Measurements from ENCODE around the gene EFCAB10.

Gene EFCAB10

DNA sequence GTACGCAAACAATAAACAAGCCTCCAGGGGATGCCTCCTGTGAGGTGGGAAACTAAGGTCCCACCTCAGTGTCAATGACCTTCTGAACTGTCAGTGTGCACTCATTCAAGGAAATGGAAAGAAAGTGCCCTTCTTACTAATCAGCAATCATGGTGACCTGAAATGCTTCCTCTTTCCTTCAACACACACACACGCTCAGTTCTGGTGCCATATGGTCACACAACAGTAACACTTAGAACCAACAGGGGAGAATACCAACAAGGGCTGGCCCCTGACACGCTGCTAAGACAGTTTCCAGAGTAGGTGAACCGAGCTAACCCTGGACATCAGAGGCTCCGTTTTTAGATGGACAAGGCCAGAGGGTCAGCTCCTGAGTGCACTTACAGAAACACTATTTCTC, 42.1 kb upstream of the EFCAB10 start:
- TF ChIP-seq EZH2phosphoT487 (conservative IDR thresholded peaks at IDR 0.05; ENCODE audit: low read length), result no peak
- TF ChIP-seq, protein P1, sequence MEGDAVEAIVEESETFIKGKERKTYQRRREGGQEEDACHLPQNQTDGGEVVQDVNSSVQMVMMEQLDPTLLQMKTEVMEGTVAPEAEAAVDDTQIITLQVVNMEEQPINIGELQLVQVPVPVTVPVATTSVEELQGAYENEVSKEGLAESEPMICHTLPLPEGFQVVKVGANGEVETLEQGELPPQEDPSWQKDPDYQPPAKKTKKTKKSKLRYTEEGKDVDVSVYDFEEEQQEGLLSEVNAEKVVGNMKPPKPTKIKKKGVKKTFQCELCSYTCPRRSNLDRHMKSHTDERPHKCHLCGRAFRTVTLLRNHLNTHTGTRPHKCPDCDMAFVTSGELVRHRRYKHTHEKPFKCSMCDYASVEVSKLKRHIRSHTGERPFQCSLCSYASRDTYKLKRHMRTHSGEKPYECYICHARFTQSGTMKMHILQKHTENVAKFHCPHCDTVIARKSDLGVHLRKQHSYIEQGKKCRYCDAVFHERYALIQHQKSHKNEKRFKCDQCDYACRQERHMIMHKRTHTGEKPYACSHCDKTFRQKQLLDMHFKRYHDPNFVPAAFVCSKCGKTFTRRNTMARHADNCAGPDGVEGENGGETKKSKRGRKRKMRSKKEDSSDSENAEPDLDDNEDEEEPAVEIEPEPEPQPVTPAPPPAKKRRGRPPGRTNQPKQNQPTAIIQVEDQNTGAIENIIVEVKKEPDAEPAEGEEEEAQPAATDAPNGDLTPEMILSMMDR (IDR thresholded peaks at IDR 0.05; ENCODE audit: insufficient read depth, low read length, poor library complexity, severe bottlenecking), result no peak
- no peaks in the 10 kb centered on the region for H3F3A ChIP-seq (ENCODE audit: insufficient read depth)
- H2AFZ ChIP-seq (ENCODE audit: low read depth, low read length, severe bottlenecking), result no peak overlapping the region
- no peak overlapping the region for H3K9ac ChIP-seq (ENCODE audit: low read length)
- H3K4me2 ChIP-seq (ENCODE audit: low read depth, low read length, poor library complexity, severe bottlenecking), result no peak overlapping the region
- no peaks in the 10 kb centered on the region for H3K27me3 ChIP-seq (ENCODE audit: low read length)
- no peak overlapping the region for H3K4me3 ChIP-seq (ENCODE audit: insufficient read depth, low read length, poor library complexity, severe bottlenecking)
- H3K79me2 ChIP-seq (ENCODE audit: insufficient read depth, low read length), result no peaks in the 10 kb centered on the region
- H3K9me2 ChIP-seq (replicated peaks; ENCODE audit: insufficient read depth, low read length), result no peaks in the 10 kb centered on the region
- H3K36me3 ChIP-seq (ENCODE audit: low read length), result no peaks in the 10 kb centered on the region
- H3K9me3 ChIP-seq (ENCODE audit: insufficient read depth, low read length), result no peaks in the 10 kb centered on the region
- no peaks in the 10 kb centered on the region for H4K20me1 ChIP-seq (ENCODE audit: low read depth, low read length)
- no peak overlapping the region for H3K27ac ChIP-seq (ENCODE audit: low read depth, low read length)

DNA sequence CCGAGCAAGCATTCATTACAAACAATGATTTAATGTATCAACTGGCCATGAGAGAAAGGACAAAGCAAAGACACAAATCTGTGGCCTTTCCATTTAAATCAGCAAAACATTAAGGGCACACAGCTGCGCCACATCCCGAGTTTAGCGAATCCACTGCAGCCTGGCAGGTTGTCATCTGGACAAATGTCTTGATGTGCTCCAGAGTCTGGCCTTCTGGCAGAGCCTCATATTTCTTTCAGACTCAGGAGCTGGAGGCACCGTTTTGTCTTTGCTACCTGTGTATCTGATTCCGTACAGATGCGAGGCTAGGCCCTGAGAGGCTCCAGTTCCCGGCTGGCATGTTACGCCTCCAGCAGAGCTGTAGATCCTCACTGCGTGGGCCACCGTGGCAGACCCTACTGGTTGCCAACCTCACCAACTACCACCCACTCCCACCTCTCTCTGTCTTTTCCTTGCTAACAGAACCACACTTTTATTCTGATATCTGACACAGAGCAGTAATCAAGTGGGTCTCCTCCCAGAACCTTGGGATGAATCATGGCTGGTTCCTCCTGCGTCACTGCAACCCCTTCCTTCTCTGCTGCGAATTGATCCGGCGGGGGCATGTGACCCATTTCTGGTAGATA, 40.9 kb upstream of the EFCAB10 start:
- no peak for TF ChIP-seq EZH2phosphoT487 (conservative IDR thresholded peaks at IDR 0.05; ENCODE audit: low read length)
- TF ChIP-seq, protein P1 (IDR thresholded peaks at IDR 0.05; ENCODE audit: insufficient read depth, low read length, poor library complexity, severe bottlenecking), result no peak
- H3K9me2 ChIP-seq (replicated peaks; ENCODE audit: insufficient read depth, low read length), result no peaks in the 10 kb centered on the region
- no peak overlapping the region for H2AFZ ChIP-seq (ENCODE audit: low read depth, low read length, severe bottlenecking)
- no peaks in the 10 kb centered on the region for H4K20me1 ChIP-seq (ENCODE audit: low read depth, low read length)
- H3K9me3 ChIP-seq (ENCODE audit: insufficient read depth, low read length), result no peaks in the 10 kb centered on the region
- no peaks in the 10 kb centered on the region for H3K79me2 ChIP-seq (ENCODE audit: insufficient read depth, low read length)
- H3F3A ChIP-seq (ENCODE audit: insufficient read depth), result no peaks in the 10 kb centered on the region
- no peaks in the 10 kb centered on the region for H3K36me3 ChIP-seq (ENCODE audit: low read length)
- H3K4me3 ChIP-seq (ENCODE audit: insufficient read depth, low read length, poor library complexity, severe bottlenecking), result no peak overlapping the region
- H3K27me3 ChIP-seq (ENCODE audit: low read length), result no peaks in the 10 kb centered on the region
- H3K4me2 ChIP-seq (ENCODE audit: low read depth, low read length, poor library complexity, severe bottlenecking), result no peak overlapping the region
- H3K9ac ChIP-seq (ENCODE audit: low read length), result no peak overlapping the region
- H3K27ac ChIP-seq (ENCODE audit: low read depth, low read length), result no peak overlapping the region

DNA sequence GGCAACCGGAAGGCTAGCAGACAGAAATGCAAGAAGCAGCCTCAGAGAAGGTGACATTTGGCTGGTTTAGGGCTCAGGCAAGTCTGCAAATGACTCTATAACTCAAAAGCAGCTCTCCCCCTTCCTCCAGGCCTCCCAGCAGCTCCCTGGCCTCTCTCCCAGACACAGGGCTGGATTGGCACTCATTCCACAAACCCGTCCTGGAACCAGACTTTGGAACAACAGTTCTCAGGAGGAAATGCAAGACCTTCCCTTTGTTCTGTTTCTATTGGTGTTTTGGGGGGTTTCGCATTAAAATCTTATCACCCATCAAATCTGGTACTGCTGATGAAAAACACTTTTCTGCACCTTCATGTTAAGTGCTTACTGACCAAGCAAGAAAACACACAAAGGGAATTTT, 40.3 kb upstream of the EFCAB10 start:
- Histone ChIP-seq H3K4me3 (ENCODE audit: insufficient read depth, low read length, poor library complexity, severe bottlenecking) (no peak overlapping the region), H3K4me2 (ENCODE audit: low read depth, low read length, poor library complexity, severe bottlenecking) (no peak overlapping the region), H3K36me3 (ENCODE audit: low read length) (no peaks in the 10 kb centered on the region), H3K27me3 (ENCODE audit: low read length) (no peaks in the 10 kb centered on the region), H3K79me2 (ENCODE audit: insufficient read depth, low read length) (no peaks in the 10 kb centered on the region), H3K9ac (ENCODE audit: low read length) (no peak overlapping the region), H2AFZ (ENCODE audit: low read depth, low read length, severe bottlenecking) (no peak overlapping the region), H3F3A (ENCODE audit: insufficient read depth) (no peaks in the 10 kb centered on the region), H3K9me3 (ENCODE audit: insufficient read depth, low read length) (no peaks in the 10 kb centered on the region), H4K20me1 (ENCODE audit: low read depth, low read length) (no peaks in the 10 kb centered on the region), H3K27ac (ENCODE audit: low read depth, low read length) (no peak overlapping the region), H3K9me2 (replicated peaks; ENCODE audit: insufficient read depth, low read length) (no peaks in the 10 kb centered on the region)
- TF ChIP-seq EZH2phosphoT487 (conservative IDR thresholded peaks at IDR 0.05; ENCODE audit: low read length), result no peak
- TF ChIP-seq, protein P1 (IDR thresholded peaks at IDR 0.05; ENCODE audit: insufficient read depth, low read length, poor library complexity, severe bottlenecking), result no peak
